Natural killer cell (primary cell): ENCODE measurements around the gene RFX3. TPM values are rescaled to one million over a fixed set of nuclear protein-coding genes. Genes with fewer than 3 reads are reported as not detected.
"Not testable (repeated sequence)": the region's sequence is repeated elsewhere in the genome, so short reads cannot be mapped to it uniquely, and the experiment has no call there.

ENCODE experiments used
- ATAC-seq, 3 donors: fragments of 150-1000 bp in 2 of 3; fragments of 200-7000 bp in 1 of 3; cut with Tn5 transposase; 1 replicate in 1 of 3; 2 replicates in 2 of 3; pipeline ENCODE4 v1.10.0; 2021; ENCODE audit warnings: mild to moderate bottlenecking in 2 of 3, moderate library complexity in 2 of 3
- DNase-seq, 2 donors: peaks; one replicate each; pipeline versions ENCODE4 v3.0.0 to v3.0.0-alpha.2; 2013 to 2021; ENCODE audit warnings: mixed read lengths in 1 of 2
- H3K27ac ChIP-seq: one replicate; pipeline ENCODE4 v1.5.1; 2013; ENCODE audit warnings: mild to moderate bottlenecking, low read length
- H3K27me3 ChIP-seq: one replicate; pipeline ENCODE4 v1.6.1; 2013; ENCODE audit warnings: low read length; ENCODE audit not compliant: control insufficient read depth, insufficient read depth
- H3K36me3 ChIP-seq: one replicate; pipeline ENCODE4 v1.6.1; 2013; ENCODE audit warnings: low read length; ENCODE audit not compliant: control insufficient read depth, insufficient read depth
- H3K4me1 ChIP-seq: one replicate; pipeline ENCODE4 v1.6.1; 2013; ENCODE audit warnings: low read length; ENCODE audit not compliant: control insufficient read depth, insufficient read depth
- H3K4me3 ChIP-seq: one replicate; pipeline ENCODE4 v1.5.1; 2013; ENCODE audit warnings: low read length
- H3K9me3 ChIP-seq: one replicate; pipeline ENCODE4 v1.6.1; 2013; ENCODE audit warnings: low read length; ENCODE audit not compliant: control insufficient read depth, insufficient read depth
- H3K27ac Mint-ChIP-seq, 2 donors: one replicate each; pipeline ENCODE4 v1.8.0; 2022; ENCODE audit warnings: mild to moderate bottlenecking in 2 of 2, mixed read lengths in 2 of 2, moderate library complexity in 1 of 2
- H3K27me3 Mint-ChIP-seq, 2 donors: one replicate each; pipeline ENCODE4 v1.8.0; 2022; ENCODE audit warnings: low read depth in 2 of 2, mixed read lengths in 2 of 2
- H3K36me3 Mint-ChIP-seq: one replicate; pipeline ENCODE4 v1.8.0; 2022; ENCODE audit warnings: mixed read lengths
- H3K4me1 Mint-ChIP-seq, 2 donors: one replicate each; pipeline ENCODE4 v1.8.0; 2022; ENCODE audit warnings: mixed read lengths in 2 of 2
- H3K4me3 Mint-ChIP-seq: one replicate; pipeline ENCODE4 v1.8.0; 2022; ENCODE audit warnings: mild to moderate bottlenecking, moderate library complexity, mixed read lengths
- H3K9me3 Mint-ChIP-seq, 2 donors: one replicate each; pipeline ENCODE4 v1.8.0; 2022; ENCODE audit warnings: mixed read lengths in 2 of 2
- WGBS: methylation state at CpG from one replicate; pipeline ENCODE4 v1.1.7; 2013; ENCODE audit warnings: missing lambda C conversion rate; ENCODE audit not compliant: insufficient coverage; 5-methylcytosine and 5-hydroxymethylcytosine counted together
- intact Hi-C: fragments of 100-400 bp; cut with micrococcal nuclease; formaldehyde crosslinking; loops from one replicate; pipeline ENCODE4 v1.14.2; 2022
- total RNA-seq, 4 donors: library from RNA; stranded (reverse); fragments of 120-200 nt in 1 of 4; gene quantifications; one replicate each; pipeline versions ENCODE4 v1.2.3 to v1.2.4, GENCODE V29; 2013 to 2022
- TF ChIP-seq, protein P1 (sequence below): fragments of 200-600 bp; IDR thresholded peaks from one replicate; pipeline ENCODE4 v1.8.0; 2022; ENCODE audit warnings: antibody characterized with exemption

RFX3 gene
- total RNA-seq, 3 donors from 2014 or later (not counting 1 experiment from before 2014, with no cell fraction given) = 24.0 to 30.6 (median 30.0) TPM

DNA sequence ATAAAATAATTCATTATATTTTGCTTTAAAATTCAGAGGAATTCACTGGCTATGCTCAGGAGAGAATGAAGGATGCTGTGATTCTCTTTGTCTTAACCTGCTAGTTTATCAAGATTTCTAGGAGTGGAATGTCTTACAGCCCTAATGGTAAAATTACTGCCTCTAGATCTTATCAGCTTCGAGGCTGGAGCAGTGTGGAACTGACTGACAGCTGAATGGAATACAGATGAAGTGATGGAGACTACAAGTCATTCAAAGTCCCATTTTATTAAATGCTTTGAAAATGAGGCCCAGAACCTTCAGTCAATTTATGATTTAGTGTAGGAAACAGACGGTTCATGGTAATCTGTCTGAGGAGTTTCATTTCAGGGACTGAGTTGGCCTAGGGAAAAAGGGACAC is 202.1 kb downstream of the RFX3 start:
- Mint-ChIP-seq H3K36me3 (no peaks in the 10 kb centered on the region), H3K27me3 (no peaks in the 10 kb centered on the region), H3K4me1 (no peaks in the 10 kb centered on the region), H3K27ac (no peak overlapping the region), H3K4me3 (no peak overlapping the region), H3K9me3 (no peaks in the 10 kb centered on the region)
- 58% methylated on average over 2 of the region's 2 CpGs for WGBS
- Histone ChIP-seq H3K4me3 (no peak overlapping the region), H3K27me3 (no peaks in the 10 kb centered on the region), H3K9me3 (no peaks in the 10 kb centered on the region), H3K4me1 (no peaks in the 10 kb centered on the region), H3K27ac (no peak overlapping the region), H3K36me3 (no peaks in the 10 kb centered on the region)
- DNase-seq = no peak
- TF ChIP-seq, protein P1, sequence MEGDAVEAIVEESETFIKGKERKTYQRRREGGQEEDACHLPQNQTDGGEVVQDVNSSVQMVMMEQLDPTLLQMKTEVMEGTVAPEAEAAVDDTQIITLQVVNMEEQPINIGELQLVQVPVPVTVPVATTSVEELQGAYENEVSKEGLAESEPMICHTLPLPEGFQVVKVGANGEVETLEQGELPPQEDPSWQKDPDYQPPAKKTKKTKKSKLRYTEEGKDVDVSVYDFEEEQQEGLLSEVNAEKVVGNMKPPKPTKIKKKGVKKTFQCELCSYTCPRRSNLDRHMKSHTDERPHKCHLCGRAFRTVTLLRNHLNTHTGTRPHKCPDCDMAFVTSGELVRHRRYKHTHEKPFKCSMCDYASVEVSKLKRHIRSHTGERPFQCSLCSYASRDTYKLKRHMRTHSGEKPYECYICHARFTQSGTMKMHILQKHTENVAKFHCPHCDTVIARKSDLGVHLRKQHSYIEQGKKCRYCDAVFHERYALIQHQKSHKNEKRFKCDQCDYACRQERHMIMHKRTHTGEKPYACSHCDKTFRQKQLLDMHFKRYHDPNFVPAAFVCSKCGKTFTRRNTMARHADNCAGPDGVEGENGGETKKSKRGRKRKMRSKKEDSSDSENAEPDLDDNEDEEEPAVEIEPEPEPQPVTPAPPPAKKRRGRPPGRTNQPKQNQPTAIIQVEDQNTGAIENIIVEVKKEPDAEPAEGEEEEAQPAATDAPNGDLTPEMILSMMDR = no peak
- intact Hi-C loops = no loop called here
- ATAC-seq = no peak

DNA sequence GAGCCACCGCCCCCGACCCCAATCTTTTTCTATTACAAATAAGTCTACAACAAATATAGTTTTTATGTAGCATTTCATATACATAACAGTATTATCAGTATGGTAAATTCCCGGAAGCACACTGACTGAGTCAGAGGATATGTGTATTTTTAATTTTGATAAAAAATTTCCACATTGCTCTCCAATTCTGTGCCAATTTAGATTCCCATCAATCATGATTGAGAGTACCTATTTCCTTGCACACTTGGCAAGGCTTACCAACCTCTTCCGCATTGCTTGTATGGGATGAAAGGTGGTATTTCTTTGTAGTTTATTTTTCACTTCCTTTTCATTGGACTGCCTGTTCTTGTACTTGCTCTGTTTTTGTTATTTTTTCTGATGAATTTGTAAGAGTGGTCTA is 204.6 kb downstream of the RFX3 start:
- DNase-seq (no peak), ATAC-seq (no peak)
- Histone ChIP-seq H3K4me3 (no peak overlapping the region), H3K36me3 (no peaks in the 10 kb centered on the region), H3K9me3 (no peaks in the 10 kb centered on the region), H3K27ac (no peak overlapping the region), H3K4me1 (no peaks in the 10 kb centered on the region), H3K27me3 (no peaks in the 10 kb centered on the region)
- Mint-ChIP-seq H3K9me3 (peaks cover 0 to 2% of the 10 kb centered on the region in 2 donors), H3K27ac (no peak overlapping the region), H3K4me3 (no peak overlapping the region), H3K4me1 (no peaks in the 10 kb centered on the region), H3K36me3 (no peaks in the 10 kb centered on the region), H3K27me3 (no peaks in the 10 kb centered on the region)
- WGBS = 100% methylated on average over 1 of the region's 4 CpGs
- intact Hi-C loops = no loop called here
- TF ChIP-seq, protein P1 = no peak

- WGBS = 96% methylated on average over 9 of the region's 9 CpGs
- H3K4me1 ChIP-seq, H3K36me3 Mint-ChIP-seq, H3K9me3 Mint-ChIP-seq, H3K27me3 ChIP-seq, H3K4me3 Mint-ChIP-seq, intact Hi-C loops, H3K27ac ChIP-seq, H3K36me3 ChIP-seq, ATAC-seq, DNase-seq, H3K27ac Mint-ChIP-seq, H3K27me3 Mint-ChIP-seq, H3K9me3 ChIP-seq, H3K4me3 ChIP-seq: not testable (repeated sequence)
- peaks cover 13 to 25% of the 10 kb centered on the region in 2 donors for H3K4me1 Mint-ChIP-seq
These were observed 213.2 kb downstream of the RFX3 start for GRCh38 chr9:3312595-3312994.

DNA sequence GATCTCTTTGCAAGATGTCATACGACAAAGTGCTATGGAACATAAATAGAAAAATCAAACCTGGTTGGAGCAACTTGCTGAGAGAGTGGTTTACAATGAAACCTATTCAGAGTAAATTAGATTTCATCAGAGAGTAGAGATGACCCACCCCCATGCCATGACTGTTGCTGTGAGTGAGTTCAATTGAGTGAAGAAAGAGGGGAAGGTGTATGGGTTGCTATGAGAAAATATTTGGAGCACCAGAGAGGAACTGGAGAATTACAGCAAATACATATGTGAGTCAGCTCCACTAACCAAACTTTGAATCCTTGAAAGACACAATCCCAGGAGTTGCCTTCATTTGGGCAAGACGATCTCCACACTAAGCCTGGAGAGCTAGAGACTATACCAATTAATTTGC is 217.2 kb downstream of the RFX3 start:
- no peak for ATAC-seq
- no peaks in the 10 kb centered on the region for H3K36me3 Mint-ChIP-seq
- no peaks in the 10 kb centered on the region for H3K36me3 ChIP-seq
- no peak for DNase-seq
- TF ChIP-seq, protein P1 = no peak
- WGBS = 93% methylated on average over 2 of the region's 2 CpGs
- no peak overlapping the region for H3K4me3 ChIP-seq
- H3K27ac Mint-ChIP-seq = no peak overlapping the region
- H3K9me3 Mint-ChIP-seq = no peaks in the 10 kb centered on the region
- no peak overlapping the region for H3K4me3 Mint-ChIP-seq
- no peak overlapping the region for H3K27ac ChIP-seq
- peaks cover 13 to 16% of the 10 kb centered on the region in 2 donors for H3K4me1 Mint-ChIP-seq
- H3K4me1 ChIP-seq = no peaks in the 10 kb centered on the region
- no peaks in the 10 kb centered on the region for H3K27me3 ChIP-seq
- intact Hi-C loops = no loop called here
- no peaks in the 10 kb centered on the region for H3K27me3 Mint-ChIP-seq
- H3K9me3 ChIP-seq = no peaks in the 10 kb centered on the region

DNA sequence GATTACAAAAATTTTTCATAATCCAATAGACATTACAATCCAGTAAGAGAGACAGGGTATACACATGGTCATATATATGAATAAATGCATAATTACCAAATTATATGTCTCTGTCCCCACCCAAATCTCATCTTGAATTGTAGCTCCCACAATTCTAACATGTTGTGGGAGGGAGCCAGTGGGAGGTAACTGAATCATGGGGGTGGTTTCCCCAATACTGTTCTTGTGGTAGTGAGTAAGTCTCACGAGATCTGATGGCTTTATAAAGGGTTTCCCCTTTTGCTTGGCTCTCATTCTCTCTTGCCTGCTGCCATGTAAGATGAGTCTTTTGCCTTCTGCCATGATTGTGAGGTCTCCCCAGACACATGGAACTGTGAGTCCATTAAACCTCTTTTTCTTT is 221.4 kb downstream of the RFX3 start:
- 86% methylated on average over 1 of the region's 1 CpG for WGBS
- H3K36me3 Mint-ChIP-seq = not testable (repeated sequence)

More for the DNA sequence above, 221.4 kb downstream of the RFX3 start:
- H3K27ac ChIP-seq, DNase-seq, intact Hi-C loops, H3K4me3 Mint-ChIP-seq, ATAC-seq, H3K9me3 ChIP-seq, H3K27me3 ChIP-seq, H3K27me3 Mint-ChIP-seq, H3K27ac Mint-ChIP-seq, H3K4me1 ChIP-seq, H3K9me3 Mint-ChIP-seq, H3K4me3 ChIP-seq, H3K36me3 ChIP-seq: not testable (repeated sequence)
- H3K4me1 Mint-ChIP-seq = peaks cover 13 to 16% of the 10 kb centered on the region in 2 donors
